Measurements from ENCODE around the gene FAM174A. TPM values are rescaled to one million over a fixed set of nuclear protein-coding genes. Genes with fewer than 3 reads are reported as not detected.

FAM174A gene
- total and polyA plus RNA-seq, 9 donors, result 8.4 to 61.8 (median 14.2) TPM

DNA sequence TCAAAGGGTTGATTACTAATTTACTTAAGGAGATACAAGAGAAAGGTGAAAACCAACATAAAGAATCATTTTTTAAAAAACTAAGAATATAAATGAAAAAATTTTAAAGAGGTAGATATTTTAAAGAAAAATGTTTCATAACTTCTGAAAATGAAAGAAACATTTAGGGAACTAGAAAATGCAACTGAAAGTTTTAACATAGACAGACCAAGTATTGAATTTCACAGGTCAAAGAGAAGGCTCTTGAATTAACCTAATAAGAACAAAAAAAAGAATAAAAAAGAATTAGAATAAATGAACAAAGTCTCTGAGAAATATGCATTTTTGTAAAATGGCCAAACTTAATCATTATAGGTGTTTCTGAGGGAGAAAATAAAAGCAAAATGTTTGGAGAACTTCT is 16.1 kb upstream of the FAM174A start:
- H3K4me3 ChIP-seq, result no peak overlapping the region
- no peaks in the 10 kb centered on the region for H3K36me3 ChIP-seq
- H3K9me3 ChIP-seq, result no peaks in the 10 kb centered on the region
- no peak for TF ChIP-seq EP300 (IDR thresholded peaks at IDR 0.05)
- TF ChIP-seq POLR2A (IDR thresholded peaks at IDR 0.05), result no peak
- TF ChIP-seq, protein P1, sequence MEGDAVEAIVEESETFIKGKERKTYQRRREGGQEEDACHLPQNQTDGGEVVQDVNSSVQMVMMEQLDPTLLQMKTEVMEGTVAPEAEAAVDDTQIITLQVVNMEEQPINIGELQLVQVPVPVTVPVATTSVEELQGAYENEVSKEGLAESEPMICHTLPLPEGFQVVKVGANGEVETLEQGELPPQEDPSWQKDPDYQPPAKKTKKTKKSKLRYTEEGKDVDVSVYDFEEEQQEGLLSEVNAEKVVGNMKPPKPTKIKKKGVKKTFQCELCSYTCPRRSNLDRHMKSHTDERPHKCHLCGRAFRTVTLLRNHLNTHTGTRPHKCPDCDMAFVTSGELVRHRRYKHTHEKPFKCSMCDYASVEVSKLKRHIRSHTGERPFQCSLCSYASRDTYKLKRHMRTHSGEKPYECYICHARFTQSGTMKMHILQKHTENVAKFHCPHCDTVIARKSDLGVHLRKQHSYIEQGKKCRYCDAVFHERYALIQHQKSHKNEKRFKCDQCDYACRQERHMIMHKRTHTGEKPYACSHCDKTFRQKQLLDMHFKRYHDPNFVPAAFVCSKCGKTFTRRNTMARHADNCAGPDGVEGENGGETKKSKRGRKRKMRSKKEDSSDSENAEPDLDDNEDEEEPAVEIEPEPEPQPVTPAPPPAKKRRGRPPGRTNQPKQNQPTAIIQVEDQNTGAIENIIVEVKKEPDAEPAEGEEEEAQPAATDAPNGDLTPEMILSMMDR (IDR thresholded peaks at IDR 0.05), result no peak
- no peaks in the 10 kb centered on the region for H3K27me3 ChIP-seq
- no peak overlapping the region for H3K27ac ChIP-seq
- DNase-seq, result no peak
- no peaks in the 10 kb centered on the region for H3K4me1 ChIP-seq (ENCODE audit: insufficient read depth)
- intact Hi-C loops (cut with DNase I), result no loop called here

DNA sequence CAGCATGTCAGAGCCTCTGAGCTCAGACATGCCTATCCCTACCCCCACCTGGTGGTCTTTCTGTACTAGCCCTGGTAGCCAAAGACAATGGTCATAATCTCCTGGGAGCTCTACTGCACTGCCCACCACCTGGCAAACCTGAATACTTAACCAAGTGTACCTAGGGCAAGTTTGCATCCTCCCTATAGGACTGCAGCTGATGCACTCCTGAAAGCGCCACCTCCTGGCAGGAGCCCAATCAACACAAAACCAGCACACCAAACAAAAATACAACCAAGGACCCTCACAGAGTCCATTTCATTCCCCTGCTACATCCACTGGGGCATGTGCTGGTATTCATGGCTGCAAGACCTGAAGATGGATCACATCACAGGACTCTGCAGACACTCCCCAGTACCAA is 14.8 kb upstream of the FAM174A start:
- no peak for TF ChIP-seq EP300 (IDR thresholded peaks at IDR 0.05)
- TF ChIP-seq POLR2A (IDR thresholded peaks at IDR 0.05), result no peak
- TF ChIP-seq, protein P1 (IDR thresholded peaks at IDR 0.05), result no peak
- Histone ChIP-seq H3K36me3 (no peaks in the 10 kb centered on the region), H3K27me3 (no peaks in the 10 kb centered on the region), H3K4me1 (ENCODE audit: insufficient read depth) (no peaks in the 10 kb centered on the region), H3K4me3 (no peak overlapping the region), H3K9me3 (no peaks in the 10 kb centered on the region), H3K27ac (no peak overlapping the region)
- intact Hi-C loops (cut with DNase I), result no loop called here
- 69 to 82% (median 79%) methylated on average over 1 of the region's 1 CpG for WGBS, 3 donors
- no peak for DNase-seq

- TF ChIP-seq POLR2A (IDR thresholded peaks at IDR 0.05), result no peak
- TF ChIP-seq, protein P1 (IDR thresholded peaks at IDR 0.05), result no peak
- no peak for TF ChIP-seq EP300 (IDR thresholded peaks at IDR 0.05)
- Histone ChIP-seq H3K27me3 (no peaks in the 10 kb centered on the region), H3K4me1 (ENCODE audit: insufficient read depth) (no peaks in the 10 kb centered on the region), H3K27ac (no peak overlapping the region), H3K9me3 (no peaks in the 10 kb centered on the region), H3K4me3 (no peak overlapping the region), H3K36me3 (no peaks in the 10 kb centered on the region)
- 88 to 97% (median 95%) methylated on average over 1 of the region's 1 CpG for WGBS, 3 donors
- intact Hi-C loops (cut with DNase I), result no loop called here
- no peak for DNase-seq
These were observed 2.8 kb downstream of the FAM174A start for GRCh38 chr5:100537946-100538345.

DNA sequence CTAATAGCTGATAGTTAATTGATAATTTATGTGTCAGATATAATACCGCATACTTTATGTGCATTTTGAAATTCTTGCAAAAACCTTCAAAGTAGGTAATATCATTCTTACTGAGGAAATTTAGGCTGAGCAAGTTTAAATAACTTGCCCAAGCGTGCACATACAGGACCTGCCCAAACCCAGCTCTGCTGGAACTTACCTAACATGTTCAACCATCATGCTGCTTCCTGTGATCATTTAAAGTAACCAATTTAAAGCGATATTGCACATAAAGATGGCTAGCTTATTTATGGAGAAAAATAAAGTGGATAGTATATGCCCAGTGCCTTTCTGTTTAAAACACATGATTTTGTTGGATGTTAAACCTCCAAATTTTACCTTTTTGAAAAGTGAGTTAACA is 4.3 kb downstream of the FAM174A start:
- no peaks in the 10 kb centered on the region for H3K36me3 ChIP-seq
- WGBS, 3 donors, result 93 to 98% (median 95%) methylated on average over 3 of the region's 3 CpGs
- H3K9me3 ChIP-seq, result no peaks in the 10 kb centered on the region
- H3K4me1 ChIP-seq (ENCODE audit: insufficient read depth), result no peaks in the 10 kb centered on the region
- intact Hi-C loops (cut with DNase I), result no loop called here
- no peak overlapping the region for H3K27ac ChIP-seq
- TF ChIP-seq, protein P1 (IDR thresholded peaks at IDR 0.05), result no peak
- TF ChIP-seq EP300 (IDR thresholded peaks at IDR 0.05) (no peak), POLR2A (IDR thresholded peaks at IDR 0.05) (no peak)
- H3K4me3 ChIP-seq, result no peak overlapping the region
- H3K27me3 ChIP-seq, result no peaks in the 10 kb centered on the region
- no peak for DNase-seq

- no peak overlapping the region for H3K27ac ChIP-seq
- intact Hi-C loops (cut with DNase I), result no loop called here
- H3K36me3 ChIP-seq, result no peaks in the 10 kb centered on the region
- no peaks in the 10 kb centered on the region for H3K27me3 ChIP-seq
- no peak overlapping the region for H3K4me3 ChIP-seq
- H3K9me3 ChIP-seq, result no peaks in the 10 kb centered on the region
- WGBS, 3 donors, result 71 to 96% (median 95%) methylated on average over 1 of the region's 1 CpG
- TF ChIP-seq, protein P1 (IDR thresholded peaks at IDR 0.05), result no peak
- no peak for TF ChIP-seq EP300 (IDR thresholded peaks at IDR 0.05)
- no peak for TF ChIP-seq POLR2A (IDR thresholded peaks at IDR 0.05)
- DNase-seq, result no peak
- H3K4me1 ChIP-seq (ENCODE audit: insufficient read depth), result no peaks in the 10 kb centered on the region
These were observed 6.9 kb downstream of the FAM174A start for GRCh38 chr5:100542086-100542485.

Measured in ovary (tissue), 9 donors.